HG02885 (cell line): ENCODE data around the gene PDE3B.
"Not testable (repeated sequence)": the region's sequence is repeated elsewhere in the genome, so short reads cannot be mapped to it uniquely, and the experiment has no call there.

Experiments used
- ATAC-seq: cut with Tn5 transposase; IDR thresholded peaks from one replicate; pipeline ENCODE4 v1.9.1; 2021; ENCODE audit warnings: mild to moderate bottlenecking; ENCODE audit not compliant: unreplicated experiment, poor library complexity

The PDE3B gene

GRCh38 chr11:14784230-14784629 lies 140.6 kb downstream of the PDE3B start:
- no peak for ATAC-seq

- no peak for ATAC-seq
Observed at GRCh38 chr11:14789879-14790484, 146.4 kb downstream of the PDE3B start.

GRCh38 chr11:14793546-14793945 lies 149.9 kb downstream of the PDE3B start:
- no peak for ATAC-seq

- ATAC-seq = not testable (repeated sequence)
Observed at GRCh38 chr11:14796028-14796427, 152.4 kb downstream of the PDE3B start.

- ATAC-seq = no peak
Observed at GRCh38 chr11:14803846-14804245, 160.2 kb downstream of the PDE3B start.

GRCh38 chr11:14809466-14809865 lies 165.9 kb downstream of the PDE3B start:
- no peak for ATAC-seq

- ATAC-seq = no peak
Observed at GRCh38 chr11:14812757-14813156, 169.2 kb downstream of the PDE3B start.

- ATAC-seq = no peak
Observed at GRCh38 chr11:14813516-14813915, 169.9 kb downstream of the PDE3B start.

- no peak for ATAC-seq
Observed at GRCh38 chr11:14818779-14819178, 175.2 kb downstream of the PDE3B start.

GRCh38 chr11:14819596-14819995 lies 176.0 kb downstream of the PDE3B start:
- no peak for ATAC-seq

- no peak for ATAC-seq
Observed at GRCh38 chr11:14821031-14821430, 177.4 kb downstream of the PDE3B start.

GRCh38 chr11:14826600-14826999 lies 183.0 kb downstream of the PDE3B start:
- no peak for ATAC-seq

GRCh38 chr11:14835496-14836492 lies 192.2 kb downstream of the PDE3B start:
- no peak for ATAC-seq

GRCh38 chr11:14842002-14842401 lies 198.4 kb downstream of the PDE3B start:
- no peak for ATAC-seq

- no peak for ATAC-seq
Observed at GRCh38 chr11:14852571-14853177, 209.1 kb downstream of the PDE3B start.

- no peak for ATAC-seq
Observed at GRCh38 chr11:14854057-14854456, 210.5 kb downstream of the PDE3B start.

GRCh38 chr11:14855890-14856289 lies 212.3 kb downstream of the PDE3B start:
- no peak for ATAC-seq

GRCh38 chr11:14857621-14858020 lies 214.0 kb downstream of the PDE3B start:
- ATAC-seq = no peak

- no peak for ATAC-seq
Observed at GRCh38 chr11:14858404-14858803, 214.8 kb downstream of the PDE3B start.

GRCh38 chr11:14860511-14860910 lies 216.9 kb downstream of the PDE3B start:
- no peak for ATAC-seq

- no peak for ATAC-seq
Observed at GRCh38 chr11:14861680-14862079, 218.1 kb downstream of the PDE3B start.
